HG03457 (cell line): ENCODE results near the gene GARIN5B.
"Not testable (repeated sequence)": the region's sequence is repeated elsewhere in the genome, so short reads cannot be mapped to it uniquely, and the experiment has no call there.

Source experiments
- ATAC-seq: cut with Tn5 transposase; IDR thresholded peaks from one replicate; pipeline ENCODE4 v1.9.1; 2021; ENCODE audit warnings: moderate number of reproducible peaks; ENCODE audit not compliant: unreplicated experiment

The GARIN5B gene

GRCh38 chr19:55328774-55329318 lies 34.2 kb downstream of the GARIN5B start:
- ATAC-seq: not testable (repeated sequence)

GRCh38 chr19:55325172-55325571 lies 37.9 kb downstream of the GARIN5B start, which contains the start of gene TMEM150B:
TSS of gene TMEM150B (minus strand) at chr19:55325341. CDS start at chr19:55321036, 4,305 bp downstream.
- no peak for ATAC-seq

- ATAC-seq: no peak
Observed at GRCh38 chr19:55324662-55325061, 38.4 kb downstream of the GARIN5B start.

- ATAC-seq: no peak
Observed at GRCh38 chr19:55322204-55322885, 40.7 kb downstream of the GARIN5B start.

DNA sequence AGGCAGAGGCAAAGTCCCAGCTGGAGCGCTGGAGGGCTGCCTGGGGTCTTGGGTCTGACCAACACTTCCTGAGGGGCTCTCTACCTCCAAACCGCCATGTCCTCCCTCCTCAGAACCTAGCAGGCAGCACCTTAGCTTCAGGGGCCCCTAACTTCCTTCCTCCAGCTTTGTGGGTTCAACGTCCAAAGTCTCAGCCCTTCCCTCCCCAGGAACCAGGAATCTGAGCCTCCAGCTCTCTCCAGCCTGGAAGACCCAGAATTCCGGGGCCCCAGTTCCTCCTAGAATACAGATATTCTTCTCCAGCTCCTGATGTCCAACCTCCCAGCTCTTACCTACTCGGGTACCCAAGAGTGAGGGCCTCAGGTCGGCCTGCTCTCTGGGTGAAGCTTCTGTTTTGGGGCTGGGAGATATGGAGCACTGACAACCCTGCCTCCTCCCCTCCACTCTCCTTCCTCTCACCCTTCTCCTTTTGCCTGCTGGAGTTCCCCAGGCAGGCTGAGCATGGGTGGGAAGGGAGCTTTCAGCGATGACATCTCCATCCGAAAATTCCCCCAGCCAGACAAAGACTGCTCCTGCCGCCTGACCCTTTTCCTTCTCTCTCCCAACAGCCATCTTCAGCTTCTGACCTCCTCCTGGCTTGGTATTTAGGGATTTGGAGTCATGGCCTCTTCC lies 41.5 kb downstream of the GARIN5B start:
- no peak for ATAC-seq

DNA sequence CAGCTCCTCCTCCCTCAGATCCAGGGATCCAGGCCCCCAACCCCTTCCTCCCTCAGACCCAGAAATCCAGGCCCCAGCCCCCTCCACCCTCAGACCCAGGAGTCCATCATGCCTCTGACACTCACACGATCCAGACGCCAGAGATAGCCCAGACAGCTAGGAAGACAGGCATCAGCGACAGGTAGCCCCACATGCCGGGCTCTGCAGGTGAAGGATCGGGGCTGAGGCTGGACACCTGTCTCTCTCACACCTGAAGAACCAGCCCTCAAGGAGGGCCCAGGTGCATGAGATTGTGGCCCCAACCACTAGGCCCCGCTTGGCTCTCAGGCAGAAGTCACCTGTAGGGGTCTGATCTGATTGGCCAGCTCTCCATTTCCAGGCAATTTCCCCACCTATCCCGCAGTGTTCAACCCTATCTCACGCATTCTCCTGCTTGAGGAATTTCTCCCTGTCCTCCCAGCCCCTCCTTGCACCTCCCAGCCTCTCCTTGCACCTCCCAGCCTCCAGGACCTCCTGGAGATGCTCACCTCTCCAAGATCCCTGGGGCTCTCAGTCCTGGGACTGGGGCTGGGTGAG lies 42.1 kb downstream of the GARIN5B start:
- ATAC-seq: no peak

- ATAC-seq: no peak
Observed at GRCh38 chr19:55319785-55320184, 43.3 kb downstream of the GARIN5B start.

GRCh38 chr19:55316646-55317045 lies 46.4 kb downstream of the GARIN5B start:
- ATAC-seq: no peak

GRCh38 chr19:55315956-55316525 lies 47.0 kb downstream of the GARIN5B start:
- no peak for ATAC-seq

- ATAC-seq: no peak
Observed at GRCh38 chr19:55314396-55314795, 48.7 kb downstream of the GARIN5B start.

GRCh38 chr19:55312621-55313512 lies 50.2 kb downstream of the GARIN5B start:
- ATAC-seq: no peak

- no peak for ATAC-seq
Observed at GRCh38 chr19:55311797-55312196, 51.3 kb downstream of the GARIN5B start.

DNA sequence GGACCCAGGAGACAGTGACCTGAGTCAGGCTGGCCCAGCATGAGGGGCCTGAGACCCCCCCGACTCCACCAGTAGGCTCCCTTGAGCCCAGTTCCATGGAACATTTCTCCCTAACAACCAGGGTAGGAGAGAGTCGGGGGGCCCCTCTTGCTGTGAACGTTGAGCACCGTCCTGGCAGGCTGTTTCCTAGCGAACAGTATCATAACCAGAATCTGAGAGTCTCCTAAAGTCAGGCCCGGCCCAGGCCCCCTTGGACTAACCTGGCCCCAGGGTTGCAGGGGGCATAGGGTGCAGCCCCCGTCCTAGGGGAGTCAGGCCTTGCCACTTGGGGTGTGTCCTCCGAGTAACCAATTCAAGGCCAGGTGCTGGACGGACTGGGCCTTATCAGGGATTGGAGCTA lies 51.7 kb downstream of the GARIN5B start:
- no peak for ATAC-seq

DNA sequence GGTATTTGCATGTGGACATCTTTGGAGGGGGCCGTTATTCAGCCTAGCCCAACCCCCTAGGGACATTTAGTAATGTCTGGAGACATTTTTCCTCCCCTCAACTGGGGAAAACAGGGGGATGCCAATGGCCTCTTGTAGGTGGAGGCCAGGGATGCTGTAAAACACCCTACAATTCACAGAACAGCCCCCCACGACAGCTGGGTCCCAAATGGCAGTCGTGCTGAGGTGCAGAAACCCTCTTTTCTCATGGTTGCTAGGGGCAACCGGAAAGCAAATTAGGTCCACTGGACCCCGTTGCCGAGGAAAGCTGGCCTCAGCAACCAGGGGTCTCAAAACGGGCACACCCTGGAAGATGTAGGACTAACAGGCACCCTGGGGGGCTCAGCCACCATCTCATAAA lies 52.6 kb downstream of the GARIN5B start:
- no peak for ATAC-seq

GRCh38 chr19:55309448-55309847 lies 53.6 kb downstream of the GARIN5B start:
- ATAC-seq: no peak

- no peak for ATAC-seq
Observed at GRCh38 chr19:55308281-55308680, 54.8 kb downstream of the GARIN5B start.

GRCh38 chr19:55306712-55307111 lies 56.3 kb downstream of the GARIN5B start:
- ATAC-seq: no peak

DNA sequence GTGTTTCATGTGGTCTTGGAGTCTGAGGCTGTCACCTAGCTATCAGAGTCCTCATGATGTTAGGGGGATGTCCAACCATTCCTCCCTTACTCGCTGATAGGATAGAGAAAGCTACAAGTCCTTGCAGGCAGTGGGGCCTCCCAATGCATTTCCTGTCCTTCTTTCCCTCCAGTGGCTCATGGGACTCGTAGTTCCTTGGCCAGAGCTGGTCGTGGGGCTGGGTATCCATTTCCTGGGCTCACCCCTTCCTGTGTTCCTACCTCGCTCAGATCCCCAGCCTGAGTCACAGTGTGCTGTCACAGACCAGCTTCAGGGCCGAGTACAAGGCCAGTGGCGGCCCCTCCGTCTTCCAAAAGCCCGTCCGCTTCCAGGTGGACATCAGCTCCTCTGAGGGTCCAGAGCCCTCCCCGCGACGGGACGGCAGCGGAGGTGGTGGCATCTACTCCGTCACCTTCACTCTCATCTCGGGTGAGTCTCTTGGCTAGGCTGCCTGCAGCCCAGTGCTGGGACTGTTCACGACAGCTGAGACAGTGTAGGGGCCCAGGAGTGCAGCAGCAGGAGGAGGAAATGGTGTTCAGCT lies 57.0 kb downstream of the GARIN5B start:
- no peak for ATAC-seq

GRCh38 chr19:55305491-55305890 lies 57.6 kb downstream of the GARIN5B start:
- no peak for ATAC-seq

DNA sequence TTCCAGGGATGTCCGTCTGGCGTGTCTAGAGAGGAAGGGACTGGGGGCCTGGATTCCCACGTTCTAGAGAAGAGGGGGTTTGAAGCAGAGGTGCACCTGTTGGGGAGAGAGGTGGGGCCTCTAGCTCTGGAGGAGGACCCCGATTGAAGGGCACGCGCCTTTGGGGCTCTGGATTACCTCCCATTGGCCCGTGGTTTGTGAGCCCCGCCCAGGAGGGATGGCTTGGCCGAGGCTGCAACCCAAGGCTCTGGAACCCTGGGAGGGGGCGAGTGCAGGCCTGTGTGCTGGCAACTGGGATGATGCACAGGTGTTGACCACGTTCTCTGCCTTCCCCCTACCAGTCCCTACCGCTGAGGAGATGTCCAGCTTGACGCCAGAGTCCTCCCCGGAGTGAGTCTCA lies 58.1 kb downstream of the GARIN5B start:
- ATAC-seq: no peak
